KOPT-K1 (cell line): Measurements from ENCODE around the gene SRP68.
A peak's percentile ranks its signal among the peaks of the same experiment; 100 is the strongest.

Source experiments
- H3K27ac ChIP-seq: fragments of 200-600 bp; sonication (generic); 2 replicates; pipeline ENCODE4 v1.5.1; 2016; ENCODE audit warnings: antibody characterized with exemption, mild to moderate bottlenecking, low read depth, low read length; ENCODE audit not compliant: poor library complexity, severe bottlenecking
- H3K36me3 ChIP-seq: fragments of 200-600 bp; sonication (generic); 2 replicates; pipeline ENCODE4 v1.5.1; 2017; ENCODE audit warnings: antibody characterized with exemption, mild to moderate bottlenecking, low read length, moderate library complexity; ENCODE audit not compliant: insufficient read depth
- H3K9me3 ChIP-seq: fragments of 200-600 bp; sonication (generic); 2 replicates; pipeline ENCODE4 v1.5.1; 2017; ENCODE audit warnings: antibody characterized with exemption, low read length, mild to moderate bottlenecking; ENCODE audit not compliant: insufficient read depth, poor library complexity, severe bottlenecking

Gene SRP68

DNA sequence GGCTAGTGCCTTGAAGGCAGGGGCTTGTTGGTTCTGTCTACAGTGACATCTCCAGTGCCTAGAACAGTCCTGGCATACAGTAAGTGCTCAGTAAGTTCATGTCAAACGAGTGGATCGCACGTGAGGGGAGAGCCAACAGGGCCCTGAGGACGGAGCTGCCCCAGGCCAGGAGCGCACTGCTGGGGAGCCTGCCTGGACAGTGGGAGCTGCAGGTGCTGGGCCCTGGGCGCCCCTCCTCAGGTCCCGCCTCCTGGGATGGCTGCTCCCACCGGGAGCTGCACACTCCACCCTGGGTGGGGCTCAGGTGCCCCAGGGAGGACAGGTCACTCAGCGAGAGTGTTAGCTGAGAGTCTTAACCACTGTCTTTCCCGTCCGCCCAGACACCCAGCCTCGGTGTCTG, 47.0 kb downstream of the SRP68 start:
- Histone ChIP-seq H3K27ac (peak overlapping the region; percentile 100), H3K9me3 (no peaks in the 10 kb centered on the region), H3K36me3 (peaks cover 26% of the 10 kb centered on the region; the same call in 1 of the 2 replicates)

DNA sequence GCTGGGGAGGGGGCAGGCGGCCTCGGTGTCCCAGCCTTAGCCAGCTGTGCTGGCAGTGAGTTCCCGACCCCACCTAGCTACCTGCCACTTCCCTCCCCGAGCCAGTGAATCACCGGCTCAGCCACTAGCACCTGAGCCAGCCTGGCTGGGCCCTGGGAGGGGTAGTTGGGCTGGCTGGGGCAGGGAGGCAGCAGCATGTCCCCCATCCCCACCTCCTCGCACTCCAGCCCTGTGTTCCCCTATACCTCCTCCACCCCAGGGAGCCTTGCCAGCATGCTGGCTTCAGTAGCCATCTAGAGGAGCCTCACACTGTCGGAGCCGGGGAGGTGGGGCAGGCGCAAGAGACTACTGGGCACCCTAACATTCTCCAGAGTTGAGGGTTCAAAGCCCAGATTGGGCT, 48.0 kb downstream of the SRP68 start:
- peak overlapping the region; percentile 100 for H3K27ac ChIP-seq
- H3K36me3 ChIP-seq, result peaks cover 35% of the 10 kb centered on the region; the same call in 1 of the 2 replicates
- no peaks in the 10 kb centered on the region for H3K9me3 ChIP-seq

- H3K27ac ChIP-seq, result peak overlapping the region; percentile 100
- peaks cover 40% of the 10 kb centered on the region; the same call in 1 of the 2 replicates for H3K36me3 ChIP-seq
- no peaks in the 10 kb centered on the region for H3K9me3 ChIP-seq
Observed at GRCh38 chr17:76023900-76024237, 48.4 kb downstream of the SRP68 start.

DNA sequence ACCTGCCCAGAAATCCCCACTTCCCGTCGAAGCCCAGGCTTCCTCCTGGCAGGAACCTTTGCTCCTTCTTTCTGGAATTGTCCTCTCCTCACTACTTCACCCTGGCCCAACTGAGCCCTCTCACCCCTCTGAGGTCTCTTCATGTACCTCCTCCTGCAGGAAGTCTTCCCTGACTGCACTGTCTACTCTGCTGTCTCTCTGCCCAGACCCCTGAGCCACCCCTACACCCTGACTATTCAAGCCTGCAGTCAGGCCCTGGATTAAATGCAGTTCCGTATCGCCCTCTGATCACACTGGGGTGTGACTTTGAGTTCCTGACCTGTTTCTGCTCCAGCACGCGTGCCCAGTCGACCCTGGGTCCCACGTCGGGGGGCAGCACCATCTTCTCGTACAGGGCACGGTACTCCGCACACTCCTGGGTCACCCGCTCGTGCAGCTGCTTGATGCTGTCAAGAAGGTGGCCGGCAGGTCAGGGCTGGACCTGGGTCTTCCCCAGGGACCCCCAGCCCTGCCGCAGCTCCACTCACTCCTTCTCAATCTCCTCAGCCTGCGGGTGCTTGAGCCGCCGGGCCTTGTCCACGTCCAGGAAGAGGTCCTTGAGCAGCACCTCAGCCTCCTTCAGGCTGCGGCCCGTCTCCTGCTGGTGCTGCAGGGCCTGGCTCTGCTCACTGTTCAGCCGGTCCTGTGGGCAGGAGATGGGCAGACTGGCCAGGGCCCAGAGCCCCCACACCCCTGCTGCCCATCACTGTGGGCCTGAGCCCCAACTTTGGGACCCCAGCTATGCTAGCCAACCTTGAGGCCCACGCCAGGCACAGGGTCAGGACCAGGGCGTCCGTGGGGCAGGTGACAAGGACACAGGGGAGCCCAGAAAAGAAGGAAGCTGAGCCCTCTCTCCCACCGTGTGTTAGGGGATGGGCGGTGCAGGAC, 49.1 kb downstream of the SRP68 start:
- peaks cover 46% of the 10 kb centered on the region; the same call in 1 of the 2 replicates for H3K36me3 ChIP-seq
- peak overlapping the region; percentile 23 for H3K27ac ChIP-seq

DNA sequence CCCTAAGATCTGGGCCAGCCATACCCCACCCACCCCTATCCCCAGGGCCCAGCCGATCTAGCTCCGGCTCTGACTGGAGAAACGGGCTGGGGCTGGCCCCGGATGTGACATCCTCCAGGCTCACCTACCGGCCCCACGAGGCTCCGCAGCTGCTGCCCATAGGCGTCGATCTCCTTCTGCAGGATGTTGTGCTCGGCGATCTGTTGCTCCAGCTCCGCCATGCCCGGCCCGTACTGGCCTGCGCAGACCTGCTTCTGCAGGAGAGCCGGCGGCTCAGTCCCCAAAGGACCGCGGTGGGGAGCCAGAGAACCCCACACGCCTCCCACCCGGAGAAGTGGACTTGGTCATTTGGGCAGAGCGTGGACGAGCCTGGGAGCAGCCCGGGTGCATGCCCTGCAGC, 50.0 kb downstream of the SRP68 start:
- Histone ChIP-seq H3K36me3 (peaks cover 56% of the 10 kb centered on the region; the same call in 1 of the 2 replicates), H3K27ac (peak overlapping the region; percentile 23), H3K9me3 (no peaks in the 10 kb centered on the region)

More for the DNA sequence above, 49.1 kb downstream of the SRP68 start:
- H3K9me3 ChIP-seq, result no peaks in the 10 kb centered on the region

DNA sequence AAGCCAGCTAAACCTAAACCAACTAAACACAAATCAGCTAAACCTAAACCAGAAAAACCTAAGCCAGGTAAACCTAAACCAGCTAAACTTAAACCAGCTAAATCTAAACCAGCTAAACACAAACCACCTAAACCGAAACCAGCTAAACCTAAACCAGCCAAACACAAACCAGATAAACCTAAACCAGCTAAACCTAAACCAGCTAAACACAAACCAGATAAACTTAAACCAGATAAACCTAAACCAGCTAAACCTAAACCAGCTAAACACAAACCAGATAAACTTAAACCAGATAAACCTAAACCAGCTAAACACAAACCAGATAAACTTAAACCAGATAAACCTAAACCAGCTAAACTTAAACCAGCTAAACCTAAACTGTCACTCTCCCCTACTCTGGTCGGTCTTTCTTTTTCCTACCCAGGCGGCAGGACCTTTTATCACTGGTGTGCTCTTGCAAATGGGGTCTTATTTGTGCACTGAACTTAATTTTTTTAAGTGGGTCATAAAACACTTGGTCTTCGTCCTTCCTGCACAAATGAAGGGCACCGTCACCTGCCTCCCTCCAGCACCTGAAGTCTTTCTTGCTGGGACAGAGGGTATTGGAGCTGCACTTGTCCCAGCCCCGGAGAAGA, 52.4 kb downstream of the SRP68 start:
- no peaks in the 10 kb centered on the region for H3K9me3 ChIP-seq
- peaks cover 68% of the 10 kb centered on the region; the same call in 1 of the 2 replicates for H3K36me3 ChIP-seq
- H3K27ac ChIP-seq, result peak overlapping the region; percentile 1

DNA sequence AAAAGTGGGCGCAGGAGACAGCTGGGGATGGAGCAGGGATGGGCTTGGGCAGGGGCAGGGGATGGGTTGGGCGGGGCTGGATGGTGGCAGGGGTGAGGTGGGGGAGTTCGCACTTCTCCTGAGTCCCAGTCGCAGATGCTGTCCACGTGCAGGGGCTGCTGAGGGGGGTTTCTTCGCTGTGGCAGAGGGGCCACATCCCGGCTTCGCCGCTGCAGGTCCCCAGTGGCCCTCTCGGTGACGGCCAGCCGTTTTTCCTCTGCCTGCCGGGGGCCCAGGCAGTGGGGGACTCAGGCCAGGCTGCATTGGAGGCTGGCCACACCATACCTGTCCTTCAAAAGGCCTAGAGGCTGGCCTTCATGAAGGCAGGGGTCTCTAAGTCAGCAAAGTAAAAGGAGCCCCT, 53.5 kb downstream of the SRP68 start:
- Histone ChIP-seq H3K9me3 (no peaks in the 10 kb centered on the region), H3K27ac (no peak overlapping the region), H3K36me3 (peaks cover 72% of the 10 kb centered on the region; the same call in 1 of the 2 replicates)

- no peak overlapping the region for H3K27ac ChIP-seq
- H3K36me3 ChIP-seq, result peaks cover 72% of the 10 kb centered on the region; the same call in 1 of the 2 replicates
- no peaks in the 10 kb centered on the region for H3K9me3 ChIP-seq
Observed at GRCh38 chr17:76018340-76018680, 54.0 kb downstream of the SRP68 start.

GRCh38 chr17:76017481-76018339, 54.6 kb downstream of the SRP68 start:
- no peak overlapping the region for H3K27ac ChIP-seq
- H3K9me3 ChIP-seq, result no peaks in the 10 kb centered on the region
- peaks cover 72% of the 10 kb centered on the region; the same call in 1 of the 2 replicates for H3K36me3 ChIP-seq

GRCh38 chr17:76014925-76015261, 57.4 kb downstream of the SRP68 start:
- Histone ChIP-seq H3K36me3 (peaks cover 82% of the 10 kb centered on the region; the same call in 1 of the 2 replicates), H3K27ac (peak overlapping the region; percentile 56), H3K9me3 (no peaks in the 10 kb centered on the region)

GRCh38 chr17:76014100-76014924, 58.0 kb downstream of the SRP68 start:
- H3K9me3 ChIP-seq, result no peaks in the 10 kb centered on the region
- H3K27ac ChIP-seq, result peak overlapping the region; percentile 56
- peaks cover 82% of the 10 kb centered on the region; the same call in 1 of the 2 replicates for H3K36me3 ChIP-seq

- Histone ChIP-seq H3K9me3 (no peaks in the 10 kb centered on the region), H3K27ac (peak overlapping the region; percentile 56), H3K36me3 (peaks cover 82% of the 10 kb centered on the region; the same call in 1 of the 2 replicates)
Observed at GRCh38 chr17:76013377-76013932, 58.9 kb downstream of the SRP68 start.

DNA sequence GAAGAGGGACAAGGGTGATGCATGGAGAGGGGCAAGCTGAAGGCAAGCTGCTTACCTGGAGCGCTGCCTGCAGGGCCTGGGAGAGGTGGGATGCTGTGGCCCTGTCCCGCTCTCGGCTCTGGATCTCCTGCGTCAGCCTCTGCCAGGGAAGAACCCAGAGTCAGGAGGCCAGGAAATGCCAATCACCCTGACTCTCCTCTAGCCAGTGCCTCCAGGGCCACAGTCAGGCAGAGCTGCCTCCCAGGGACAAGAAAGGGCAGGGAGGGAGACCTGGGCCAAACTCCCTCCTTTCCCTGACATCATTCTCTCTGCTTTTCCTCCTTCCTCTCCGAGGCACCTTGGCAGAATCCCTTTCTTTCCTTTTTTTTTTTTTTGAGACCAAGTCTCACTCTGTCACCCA, 60.4 kb downstream of the SRP68 start:
- H3K27ac ChIP-seq, result no peak overlapping the region
- H3K9me3 ChIP-seq, result no peaks in the 10 kb centered on the region
- peaks cover 83% of the 10 kb centered on the region; the same call in 1 of the 2 replicates for H3K36me3 ChIP-seq
